Measurements from ENCODE around the gene CDH26.

DNA sequence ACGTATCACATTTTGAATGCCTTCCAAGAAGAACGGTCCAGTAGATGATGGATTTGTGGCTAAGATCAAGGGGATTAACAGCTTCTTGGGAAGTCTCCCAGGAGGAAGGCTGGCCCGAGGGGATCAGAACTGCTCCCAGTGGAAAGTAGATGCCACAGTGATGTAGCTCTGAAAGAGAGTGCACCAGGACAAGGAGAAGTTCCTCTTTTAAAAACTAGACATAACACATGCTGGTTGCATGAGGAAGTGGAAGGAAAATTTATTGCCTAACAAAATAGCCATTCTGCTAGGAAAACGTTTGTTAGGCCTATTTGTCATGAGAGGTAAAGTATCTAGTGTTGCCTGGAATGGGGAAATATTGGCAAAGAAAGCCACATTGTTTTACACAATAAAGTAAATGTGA lies 87.8 kb downstream of the CDH26 start:
- TF ChIP-seq EZH2phosphoT487 (IDR thresholded peaks at IDR 0.05; ENCODE audit: insufficient read depth, low read depth): no peak
- no peak for TF ChIP-seq EZH2 (IDR thresholded peaks at IDR 0.05; ENCODE audit: insufficient read depth, poor library complexity, severe bottlenecking)

Data from GM23248 (cell line).